ENCODE data around the gene SHE.

The SHE gene

GRCh38 chr1:154479764-154480421, 22.3 kb downstream of the SHE start:
- no peaks in the 10 kb centered on the region for H3K9me3 ChIP-seq (replicated peaks; ENCODE audit: insufficient read depth, low read length)
- no peak overlapping the region for H3K9ac ChIP-seq (ENCODE audit: low read length)
- no peak overlapping the region for H3K4me3 ChIP-seq (ENCODE audit: low read length)
- H4K20me1 ChIP-seq (ENCODE audit: insufficient read depth, low read length): no peaks in the 10 kb centered on the region
- no peak overlapping the region for H3K27ac ChIP-seq (ENCODE audit: low read length)
- 0 out of 2 replicates have a peak overlapping the region, but pooled peaks have one; percentile 42 for H2AFZ ChIP-seq (ENCODE audit: low read length)
- H3K36me3 ChIP-seq (replicated peaks; ENCODE audit: insufficient read depth, low read length): no peaks in the 10 kb centered on the region
- DNase-seq: peak; percentile 87
- H3F3A ChIP-seq (ENCODE audit: insufficient read depth, low read length): peaks cover 15% of the 10 kb centered on the region
- TF ChIP-seq CTCF (IDR thresholded peaks at IDR 0.05; ENCODE audit: low read length) (peak; percentile 100), EZH2 (optimal IDR thresholded peaks at IDR 0.05; ENCODE audit: low read depth, low read length) (no peak), EZH2phosphoT487 (IDR thresholded peaks at IDR 0.05; ENCODE audit: low read length) (no peak)
- peak overlapping the region; percentile 11; the same call in 1 of the 2 replicates for H3K4me2 ChIP-seq (ENCODE audit: low read depth, low read length)
- no peaks in the 10 kb centered on the region for H3K27me3 ChIP-seq (replicated peaks; ENCODE audit: insufficient read depth, low read length)
- H3K79me2 ChIP-seq (ENCODE audit: low read length): no peaks in the 10 kb centered on the region
- H3K9me2 ChIP-seq (replicated peaks; ENCODE audit: insufficient read depth, low read length): no peaks in the 10 kb centered on the region
- peaks cover 18% of the 10 kb centered on the region for H3K4me1 ChIP-seq (ENCODE audit: low read length)

DNA sequence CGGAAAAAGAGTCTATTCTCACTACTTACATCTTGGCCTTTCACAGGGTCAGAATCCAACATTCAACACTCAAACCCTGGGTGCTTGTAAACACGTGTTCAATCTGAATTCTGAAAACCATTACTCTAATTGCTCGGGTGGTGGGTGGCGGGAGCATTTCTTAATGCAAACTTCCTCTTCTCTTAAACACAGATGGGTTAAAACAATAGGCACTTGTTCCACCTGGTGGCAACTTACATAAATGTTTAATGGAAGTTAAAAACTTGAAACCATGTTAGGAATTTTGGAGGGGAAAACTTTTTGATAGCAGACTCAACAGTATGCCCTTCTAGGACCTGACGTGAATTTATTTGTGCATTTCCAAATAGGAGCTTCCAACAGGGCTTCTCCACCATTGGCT, 23.6 kb downstream of the SHE start:
- Histone ChIP-seq H3K9ac (ENCODE audit: low read length) (no peak overlapping the region), H3K4me2 (ENCODE audit: low read depth, low read length) (peak overlapping the region; percentile 18), H3K79me2 (ENCODE audit: low read length) (no peaks in the 10 kb centered on the region), H3K27ac (ENCODE audit: low read length) (peak overlapping the region; percentile 17; the same call in 1 of the 2 replicates), H2AFZ (ENCODE audit: low read length) (peak overlapping the region; percentile 42; the same call in 1 of the 2 replicates), H3K4me3 (ENCODE audit: low read length) (no peak overlapping the region), H3K36me3 (replicated peaks; ENCODE audit: insufficient read depth, low read length) (no peaks in the 10 kb centered on the region), H3K9me2 (replicated peaks; ENCODE audit: insufficient read depth, low read length) (no peaks in the 10 kb centered on the region), H4K20me1 (ENCODE audit: insufficient read depth, low read length) (no peaks in the 10 kb centered on the region), H3K27me3 (replicated peaks; ENCODE audit: insufficient read depth, low read length) (no peaks in the 10 kb centered on the region), H3K9me3 (replicated peaks; ENCODE audit: insufficient read depth, low read length) (no peaks in the 10 kb centered on the region), H3K4me1 (ENCODE audit: low read length) (peaks cover 18% of the 10 kb centered on the region), H3F3A (ENCODE audit: insufficient read depth, low read length) (peaks cover 15% of the 10 kb centered on the region)
- peak; percentile 82 for DNase-seq
- no peak for TF ChIP-seq EZH2 (optimal IDR thresholded peaks at IDR 0.05; ENCODE audit: low read depth, low read length)
- peak; percentile 55 for TF ChIP-seq CTCF (IDR thresholded peaks at IDR 0.05; ENCODE audit: low read length)

DNA sequence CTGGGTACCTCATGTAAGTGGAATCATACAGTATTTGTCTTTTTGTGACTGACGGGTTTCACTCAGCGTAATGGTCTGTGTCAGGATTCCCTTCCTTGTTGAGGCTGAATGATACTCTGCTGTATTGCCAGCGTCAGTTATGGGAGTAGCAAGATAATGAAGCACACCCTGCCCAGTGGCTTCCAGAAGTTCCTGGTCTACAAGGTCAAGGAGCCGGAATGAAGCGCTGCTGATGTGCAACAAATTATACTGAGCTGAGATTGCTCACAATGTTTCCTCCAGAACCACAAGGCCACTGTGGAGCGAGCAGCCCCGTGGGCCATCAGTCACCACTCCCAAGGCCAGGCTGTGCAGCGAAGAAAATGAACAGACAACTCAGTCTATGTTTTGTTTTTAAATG, 24.2 kb downstream of the SHE start:
- no peak for DNase-seq
- TF ChIP-seq EZH2phosphoT487 (IDR thresholded peaks at IDR 0.05; ENCODE audit: low read length) (no peak), CTCF (IDR thresholded peaks at IDR 0.05; ENCODE audit: low read length) (no peak), EZH2 (optimal IDR thresholded peaks at IDR 0.05; ENCODE audit: low read depth, low read length) (no peak)
- Histone ChIP-seq H3K4me1 (ENCODE audit: low read length) (peaks cover 18% of the 10 kb centered on the region), H3K9me3 (replicated peaks; ENCODE audit: insufficient read depth, low read length) (no peaks in the 10 kb centered on the region), H3K9ac (ENCODE audit: low read length) (no peak overlapping the region), H3K27me3 (replicated peaks; ENCODE audit: insufficient read depth, low read length) (no peaks in the 10 kb centered on the region), H3K4me3 (ENCODE audit: low read length) (no peak overlapping the region), H3K36me3 (replicated peaks; ENCODE audit: insufficient read depth, low read length) (no peaks in the 10 kb centered on the region), H3K9me2 (replicated peaks; ENCODE audit: insufficient read depth, low read length) (no peaks in the 10 kb centered on the region), H3K27ac (ENCODE audit: low read length) (peak overlapping the region; percentile 17; the same call in 1 of the 2 replicates), H3F3A (ENCODE audit: insufficient read depth, low read length) (peaks cover 15% of the 10 kb centered on the region), H4K20me1 (ENCODE audit: insufficient read depth, low read length) (no peaks in the 10 kb centered on the region), H2AFZ (ENCODE audit: low read length) (peak overlapping the region; percentile 42; the same call in 1 of the 2 replicates), H3K4me2 (ENCODE audit: low read depth, low read length) (peak overlapping the region; percentile 18; the same call in 1 of the 2 replicates), H3K79me2 (ENCODE audit: low read length) (no peaks in the 10 kb centered on the region)
